ENCODE results near the gene KIAA0586. TPM values are rescaled to one million over a fixed set of nuclear protein-coding genes. Genes with fewer than 3 reads are reported as not detected.

KIAA0586 gene
- total and polyA plus RNA-seq, 2 of the 4 experiments (the other 2 are of a cell fraction), result 9.4 to 36.7 TPM

DNA sequence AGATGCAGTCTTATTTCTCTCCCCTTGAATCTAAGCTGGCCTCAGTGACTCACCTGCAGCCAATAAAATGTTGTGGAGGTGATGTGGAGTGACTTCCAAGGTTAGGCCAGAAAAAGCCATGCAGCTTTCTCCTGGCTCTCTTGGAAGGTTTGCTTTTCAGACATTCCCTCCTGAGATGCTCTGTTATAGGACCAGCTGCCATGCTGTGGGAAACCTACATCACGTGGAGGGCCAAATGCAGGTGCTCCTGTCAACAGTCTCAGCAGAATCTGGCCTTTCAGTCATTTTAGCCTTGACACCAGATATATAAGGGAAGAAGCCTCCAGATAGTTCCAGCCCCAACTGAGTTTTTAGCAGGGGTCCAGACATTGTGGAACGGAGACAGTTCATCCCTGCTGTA lies 172.2 kb downstream of the KIAA0586 start:
- Histone ChIP-seq H3K9ac (ENCODE audit: low read depth, low read length) (no peak overlapping the region), H3K4me1 (ENCODE audit: control insufficient read depth, insufficient read depth, low read length) (peaks cover 7% of the 10 kb centered on the region), H3K4ac (ENCODE audit: low read depth, low read length) (no peak overlapping the region), H4K8ac (ENCODE audit: low read depth in 2 of 2, low read length in 2 of 2) (no peak overlapping the region), H2AK5ac (ENCODE audit: low read depth, low read length) (no peak overlapping the region), H2BK5ac (ENCODE audit: low read depth, low read length, poor library complexity, severe bottlenecking) (no peak overlapping the region), H3K18ac (ENCODE audit: low read depth, low read length) (no peak overlapping the region), H4K20me1 (ENCODE audit: insufficient read depth, low read length) (no peaks in the 10 kb centered on the region), H3K14ac (replicated peaks; ENCODE audit: low read depth, low read length) (no peak overlapping the region), H4K91ac (ENCODE audit: insufficient read depth, low read depth, low read length) (no peak overlapping the region), H3K23ac (ENCODE audit: low read depth, low read length) (no peak overlapping the region), H3K9me1 (ENCODE audit: insufficient read depth, low read length) (no peaks in the 10 kb centered on the region; the same call in 1 of the 2 replicates), H3K79me1 (ENCODE audit: low read depth in 1 of 2, low read length in 2 of 2) (no peaks in the 10 kb centered on the region), H3K36me3 (ENCODE audit: control insufficient read depth, insufficient read depth, low read length) (no peaks in the 10 kb centered on the region), H3K56ac (ENCODE audit: extremely low read depth, insufficient read depth, low read length) (no peak overlapping the region), H2AFZ (replicated peaks; ENCODE audit: low read length, poor library complexity) (no peak overlapping the region), H2AK9ac (replicated peaks; ENCODE audit: low read depth, low read length, poor library complexity) (no peak overlapping the region), H3K4me2 (ENCODE audit: low read depth, low read length) (no peak overlapping the region), H3K27me3 (ENCODE audit: control insufficient read depth, insufficient read depth, low read length) (no peaks in the 10 kb centered on the region), H3K27ac (ENCODE audit: insufficient read depth, low read length) (no peak overlapping the region), H2BK15ac (ENCODE audit: low read depth, low read length) (no peak overlapping the region), H4K5ac (ENCODE audit: low read depth, low read length) (no peak overlapping the region), H3K9me3 (ENCODE audit: control insufficient read depth, insufficient read depth, low read length) (no peaks in the 10 kb centered on the region), H3K4me3 (ENCODE audit: insufficient read depth, low read depth, low read length) (no peak overlapping the region), H2BK120ac (ENCODE audit: low read depth, low read length) (no peak overlapping the region), H2BK20ac (ENCODE audit: low read depth, low read length) (no peak overlapping the region; the same call in 1 of the 2 replicates)
- ChIA-PET POLR2A (ENCODE audit: unreplicated experiment) (no interaction called here), CTCF (no interaction called here)
- in situ Hi-C loops (cut with MboI; ENCODE audit: low sequenced_read_pairs) (no loop called here), intact Hi-C loops (cut with micrococcal nuclease) (no loop called here), dilution Hi-C loops (cut with HindIII; ENCODE audit: low sequenced_read_pairs, unreplicated experiment) (no loop called here)
- WGBS, 2 experiments (ENCODE audit: extremely low coverage in 2 of 2, insufficient read length in 1 of 2), result 100% methylated on average over 1 of the region's 2 CpGs; no CpG with 5 or more reads in 1 of the 2 experiments
- no TSS peak for BruUV-seq (replicated peaks)
- no peak for TF ChIP-seq MAZ (IDR thresholded peaks at IDR 0.05; ENCODE audit: borderline replicate concordance, low read depth, low read length)
- no peak for TF ChIP-seq NFE2L2 (IDR thresholded peaks at IDR 0.05; ENCODE audit: low read depth, low read length)
- no peak for TF ChIP-seq BHLHE40 (IDR thresholded peaks at IDR 0.05; ENCODE audit: low read depth, low read length)
- TF ChIP-seq, protein P1, sequence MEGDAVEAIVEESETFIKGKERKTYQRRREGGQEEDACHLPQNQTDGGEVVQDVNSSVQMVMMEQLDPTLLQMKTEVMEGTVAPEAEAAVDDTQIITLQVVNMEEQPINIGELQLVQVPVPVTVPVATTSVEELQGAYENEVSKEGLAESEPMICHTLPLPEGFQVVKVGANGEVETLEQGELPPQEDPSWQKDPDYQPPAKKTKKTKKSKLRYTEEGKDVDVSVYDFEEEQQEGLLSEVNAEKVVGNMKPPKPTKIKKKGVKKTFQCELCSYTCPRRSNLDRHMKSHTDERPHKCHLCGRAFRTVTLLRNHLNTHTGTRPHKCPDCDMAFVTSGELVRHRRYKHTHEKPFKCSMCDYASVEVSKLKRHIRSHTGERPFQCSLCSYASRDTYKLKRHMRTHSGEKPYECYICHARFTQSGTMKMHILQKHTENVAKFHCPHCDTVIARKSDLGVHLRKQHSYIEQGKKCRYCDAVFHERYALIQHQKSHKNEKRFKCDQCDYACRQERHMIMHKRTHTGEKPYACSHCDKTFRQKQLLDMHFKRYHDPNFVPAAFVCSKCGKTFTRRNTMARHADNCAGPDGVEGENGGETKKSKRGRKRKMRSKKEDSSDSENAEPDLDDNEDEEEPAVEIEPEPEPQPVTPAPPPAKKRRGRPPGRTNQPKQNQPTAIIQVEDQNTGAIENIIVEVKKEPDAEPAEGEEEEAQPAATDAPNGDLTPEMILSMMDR (conservative IDR thresholded peaks at IDR 0.05; ENCODE audit: low read depth, low read length), result no peak
- no peak for TF ChIP-seq RCOR1 (IDR thresholded peaks at IDR 0.05; ENCODE audit: insufficient replicate concordance, low read length)
- ATAC-seq (ENCODE audit: low read depth) (no peak), DNase-seq (no peak)

Small RNA genes within 50 kb of the gene (microRNA-seq; reads per million reads assigned to microRNA genes)
- gene HSBP1P1 (ENCODE audit: insufficient read depth, insufficient read length), result not detected
- not detected for gene RF00019 (ENCODE audit: insufficient read depth, insufficient read length)

Small RNA genes within 50 kb of the gene (small RNA-seq; reads per million reads assigned to genes)
- 0 reads per million in 5 experiments for gene HSBP1P1
- gene RF00019, result 0 reads per million in 5 experiments

Other genes with a start within 250 kb of the KIAA0586 start
- gene ACTR10, start 227.6 kb upstream of the KIAA0586 start, total RNA-seq (2012; rRNA removed), result 46.4 and 71.0 TPM in 2 replicates
- 55.4 and 71.7 TPM in 2 replicates for gene ACTR10, start 227.6 kb upstream of the KIAA0586 start, polyA plus RNA-seq (2012; rRNA removed)
- 74.9 and 114 TPM in 2 replicates for gene PSMA3, start 182.9 kb upstream of the KIAA0586 start, total RNA-seq (2012; rRNA removed)
- gene PSMA3, start 182.9 kb upstream of the KIAA0586 start, polyA plus RNA-seq (2012; rRNA removed), result 227 and 231 TPM in 2 replicates
- 3.8 and 6.7 TPM in 2 replicates for gene ARID4A, start 129.2 kb upstream of the KIAA0586 start, total RNA-seq (2012; rRNA removed)
- 3.3 and 3.4 TPM in 2 replicates for gene ARID4A, start 129.2 kb upstream of the KIAA0586 start, polyA plus RNA-seq (2012; rRNA removed)
- gene TOMM20L, start 31.8 kb upstream of the KIAA0586 start, total RNA-seq (2012; rRNA removed), result not detected in 2 replicates
- gene TOMM20L, start 31.8 kb upstream of the KIAA0586 start, polyA plus RNA-seq (2012; rRNA removed), result not detected in 2 replicates
- 27.8 and 49.7 TPM in 2 replicates for gene TIMM9, start 188 bp upstream of the KIAA0586 start, total RNA-seq (2012; rRNA removed)
- gene TIMM9, start 188 bp upstream of the KIAA0586 start, polyA plus RNA-seq (2012; rRNA removed), result 19.2 and 23.7 TPM in 2 replicates
- 8.1 and 9.7 TPM in 2 replicates for gene DACT1, start 210.2 kb downstream of the KIAA0586 start, total RNA-seq (2012; rRNA removed)
- 5.8 and 6.5 TPM in 2 replicates for gene DACT1, start 210.2 kb downstream of the KIAA0586 start, polyA plus RNA-seq (2012; rRNA removed)

Data from IMR-90 (cell line).